RWPE2 (cell line): ENCODE measurements around the gene SRPRA.
"Not testable (repeated sequence)": the region's sequence is repeated elsewhere in the genome, so short reads cannot be mapped to it uniquely, and the experiment has no call there.

Experiments used
- ATAC-seq: fragments of 200-7000 bp; cut with Tn5 transposase; 3 replicates; pipeline ENCODE4 v1.9.1; 2021; ENCODE audit warnings: low read depth
- DNase-seq: peaks from one replicate; pipeline ENCODE4 v3.0.0-alpha.2; 2020; ENCODE audit warnings: low spot score
- H3K27ac ChIP-seq: fragments of 450-650 bp; 2 replicates; pipeline ENCODE4 v1.5.1; 2017; ENCODE audit warnings: mild to moderate bottlenecking; ENCODE audit not compliant: poor library complexity, severe bottlenecking
- H3K27me3 ChIP-seq: fragments of 250-450 bp; sonication (Bioruptor Pico); 2 replicates; pipeline ENCODE4 v1.5.1; 2021; ENCODE audit warnings: mild to moderate bottlenecking, moderate library complexity; ENCODE audit not compliant: insufficient read depth, poor library complexity, severe bottlenecking
- H3K36me3 ChIP-seq: fragments of 250-450 bp; sonication (Bioruptor Pico); 2 replicates; pipeline ENCODE4 v1.5.1; 2020; ENCODE audit warnings: low read depth, mild to moderate bottlenecking, moderate library complexity
- H3K4me1 ChIP-seq: fragments of 250-450 bp; sonication (Bioruptor Pico); 2 replicates; pipeline ENCODE4 v1.5.1; 2021; ENCODE audit warnings: mild to moderate bottlenecking, moderate library complexity; ENCODE audit not compliant: insufficient read depth, poor library complexity, severe bottlenecking
- H3K4me3 ChIP-seq: fragments of 250-450 bp; sonication (Bioruptor Pico); 2 replicates; pipeline ENCODE4 v1.5.1; 2021; ENCODE audit warnings: mild to moderate bottlenecking, moderate library complexity; ENCODE audit not compliant: severe bottlenecking
- H3K9me3 ChIP-seq: fragments of 250-450 bp; sonication (Bioruptor Pico); 2 replicates; pipeline ENCODE4 v1.5.1; 2021; ENCODE audit warnings: mild to moderate bottlenecking, moderate library complexity; ENCODE audit not compliant: severe bottlenecking
- CTCF ChIP-seq: fragments of 450-650 bp; IDR thresholded peaks from one replicate; pipeline ENCODE4 v1.5.1; 2017; ENCODE audit warnings: mild to moderate bottlenecking, moderate library complexity; ENCODE audit not compliant: poor library complexity, severe bottlenecking

The SRPRA gene

GRCh38 chr11:126312961-126313360 lies 44.3 kb upstream of the SRPRA start:
- Histone ChIP-seq H3K36me3 (peaks cover 8% of the 10 kb centered on the region), H3K9me3 (no peaks in the 10 kb centered on the region), H3K4me1 (peaks cover 14% of the 10 kb centered on the region), H3K27me3 (no peaks in the 10 kb centered on the region), H3K4me3 (no peak overlapping the region), H3K27ac (peak overlapping the region; percentile 21)
- ATAC-seq (no peak), DNase-seq (peak; percentile 40)
- no peak for TF ChIP-seq CTCF

DNA sequence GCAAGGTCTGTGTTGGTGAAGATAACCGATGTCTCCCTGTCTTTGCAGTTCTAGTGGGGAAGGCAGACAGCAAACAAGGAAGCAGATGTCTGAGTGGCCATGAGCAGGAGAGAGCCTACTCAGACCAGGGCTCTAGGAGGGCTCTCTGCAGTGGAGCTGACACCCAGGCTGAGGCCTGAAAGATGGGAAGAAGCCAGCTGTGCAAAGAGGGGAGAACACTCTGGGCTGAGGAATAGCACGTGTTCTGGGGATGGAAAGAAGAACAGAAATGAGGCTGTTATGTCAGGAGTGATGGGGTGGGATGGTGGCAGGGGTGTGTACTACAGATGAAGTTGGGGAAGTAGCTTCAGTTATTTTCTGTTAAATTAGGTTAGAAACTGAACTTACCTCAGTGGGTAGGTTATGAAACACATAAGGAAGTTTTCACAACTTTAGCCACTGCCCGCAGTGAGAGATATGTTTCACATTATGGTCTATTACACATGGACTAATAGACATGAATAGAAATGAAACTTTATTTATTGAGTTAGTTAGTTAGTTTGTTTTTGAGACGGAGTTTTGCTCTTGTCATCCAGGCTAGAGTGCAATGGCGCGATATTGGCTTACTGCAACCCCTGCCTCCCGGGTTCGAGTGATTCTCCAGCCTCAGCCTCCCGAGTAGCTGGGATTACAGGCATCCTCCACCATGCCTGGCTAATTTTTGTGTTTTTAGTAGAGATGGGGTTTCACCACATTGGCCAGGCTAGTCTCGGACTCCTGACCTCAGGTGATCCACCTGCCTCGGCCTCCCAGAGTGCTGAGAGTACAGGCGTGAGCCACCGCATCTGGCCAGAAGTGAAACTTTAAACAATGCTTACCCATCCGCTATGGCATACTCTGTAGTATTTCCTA lies 43.0 kb upstream of the SRPRA start:
- H3K9me3 ChIP-seq: no peaks in the 10 kb centered on the region
- no peak overlapping the region for H3K27ac ChIP-seq
- no peak overlapping the region for H3K4me3 ChIP-seq
- no peaks in the 10 kb centered on the region for H3K27me3 ChIP-seq
- TF ChIP-seq CTCF: no peak
- ATAC-seq (no peak), DNase-seq (no peak)
- H3K4me1 ChIP-seq: peaks cover 7% of the 10 kb centered on the region
- peaks cover 13% of the 10 kb centered on the region for H3K36me3 ChIP-seq

- Histone ChIP-seq H3K36me3 (peaks cover 13% of the 10 kb centered on the region), H3K9me3 (no peaks in the 10 kb centered on the region), H3K4me1 (peaks cover 7% of the 10 kb centered on the region), H3K27me3 (no peaks in the 10 kb centered on the region), H3K4me3 (no peak overlapping the region), H3K27ac (no peak overlapping the region)
- ATAC-seq: no peak
- DNase-seq: no peak
- TF ChIP-seq CTCF: no peak
Measured at GRCh38 chr11:126310992-126311310, 42.3 kb upstream of the SRPRA start.

DNA sequence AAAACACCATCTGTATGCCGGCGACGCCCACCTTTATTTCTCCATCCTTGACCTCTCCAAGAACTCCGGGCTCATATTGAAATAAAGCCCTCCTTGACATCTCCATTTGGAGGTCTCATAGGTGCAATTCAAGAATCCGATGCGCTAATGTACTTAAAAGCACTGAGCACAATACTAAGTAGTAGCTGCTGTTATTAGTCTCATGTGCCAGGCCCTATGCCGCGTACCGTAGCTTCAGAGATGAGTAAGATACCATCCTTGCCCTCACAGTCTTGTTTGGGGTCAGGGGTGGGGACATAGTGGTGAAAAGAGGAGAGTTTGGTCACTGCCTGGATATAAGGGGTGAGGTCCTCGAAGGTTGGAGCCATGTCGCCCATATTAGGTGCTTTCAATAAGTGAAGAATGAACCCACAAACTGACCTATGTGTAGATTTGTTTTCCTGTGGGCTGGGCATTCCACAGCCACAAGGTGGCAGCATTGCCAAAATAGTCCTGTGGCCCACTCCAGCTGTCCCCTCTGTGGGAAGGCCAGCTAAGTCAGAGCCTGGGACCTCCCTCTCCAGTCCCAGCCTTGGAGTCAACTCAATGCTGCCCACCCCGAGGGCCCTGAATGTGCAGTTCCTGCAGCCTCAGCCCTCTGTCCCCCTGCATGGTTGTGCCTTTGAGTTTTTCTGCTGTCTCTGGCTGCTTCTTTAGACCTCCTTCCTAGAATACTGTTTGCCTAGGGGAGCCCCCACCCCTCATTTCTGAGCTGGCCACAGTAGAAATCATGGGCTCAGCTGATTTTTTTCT lies 41.7 kb upstream of the SRPRA start:
- no peak overlapping the region for H3K4me3 ChIP-seq
- peaks cover 7% of the 10 kb centered on the region for H3K4me1 ChIP-seq
- DNase-seq: no peak
- ATAC-seq: peak; percentile 91
- no peaks in the 10 kb centered on the region for H3K27me3 ChIP-seq
- H3K36me3 ChIP-seq: peaks cover 13% of the 10 kb centered on the region
- H3K9me3 ChIP-seq: no peaks in the 10 kb centered on the region
- H3K27ac ChIP-seq: no peak overlapping the region
- peak; percentile 90 for TF ChIP-seq CTCF

DNA sequence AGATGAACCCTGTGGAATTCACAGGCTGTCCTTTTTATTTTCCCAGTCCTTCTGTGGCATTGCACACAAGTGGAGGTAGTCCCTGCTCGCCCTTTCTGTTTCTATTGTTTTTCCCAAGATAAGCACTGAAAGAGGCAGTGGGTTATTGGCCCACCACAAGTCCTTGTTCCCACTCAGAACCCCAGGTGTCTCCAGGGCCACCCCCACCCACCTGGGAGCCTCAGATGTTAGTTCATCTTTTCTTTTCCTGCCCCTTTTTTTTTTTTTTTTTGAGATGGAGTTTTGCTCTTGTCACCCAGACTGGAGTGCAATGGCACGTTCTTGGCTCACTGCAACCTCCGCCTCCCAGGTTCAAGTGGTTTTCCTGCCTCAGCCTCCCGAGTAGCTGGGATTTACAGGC lies 40.1 kb upstream of the SRPRA start:
- ATAC-seq, H3K27me3 ChIP-seq, H3K4me3 ChIP-seq, DNase-seq, H3K36me3 ChIP-seq, H3K27ac ChIP-seq, H3K9me3 ChIP-seq: not testable (repeated sequence)
- peaks cover 14% of the 10 kb centered on the region for H3K4me1 ChIP-seq
